HG03060 (cell line): ENCODE data around the gene POLE4.

Source experiments
- ATAC-seq: cut with Tn5 transposase; IDR thresholded peaks from one replicate; pipeline ENCODE4 v1.9.1; 2021; ENCODE audit warnings: low read depth, moderate number of reproducible peaks; ENCODE audit not compliant: unreplicated experiment

Gene POLE4

GRCh38 chr2:74939919-74940812 is 18.3 kb upstream of the POLE4 start:
- no peak for ATAC-seq

DNA sequence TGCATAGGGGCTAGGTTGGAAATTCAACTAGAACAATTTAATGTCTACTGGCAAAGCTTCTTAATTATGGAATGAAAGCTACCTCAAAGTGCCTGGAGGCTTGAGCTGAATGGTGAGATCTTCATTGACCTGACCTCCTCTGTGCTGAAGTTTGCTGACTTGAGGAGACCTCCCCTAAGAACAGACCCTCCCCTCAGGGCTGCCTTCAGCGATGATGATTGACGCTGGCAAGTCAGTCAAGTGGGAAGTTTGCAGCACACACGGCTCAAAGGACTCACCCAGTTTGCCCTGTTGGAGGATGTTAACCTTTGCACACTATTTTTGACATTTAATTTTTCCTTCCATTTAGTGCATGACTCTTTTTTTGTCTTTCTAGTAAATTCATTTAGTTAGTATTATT is 17.2 kb upstream of the POLE4 start:
- ATAC-seq = no peak

DNA sequence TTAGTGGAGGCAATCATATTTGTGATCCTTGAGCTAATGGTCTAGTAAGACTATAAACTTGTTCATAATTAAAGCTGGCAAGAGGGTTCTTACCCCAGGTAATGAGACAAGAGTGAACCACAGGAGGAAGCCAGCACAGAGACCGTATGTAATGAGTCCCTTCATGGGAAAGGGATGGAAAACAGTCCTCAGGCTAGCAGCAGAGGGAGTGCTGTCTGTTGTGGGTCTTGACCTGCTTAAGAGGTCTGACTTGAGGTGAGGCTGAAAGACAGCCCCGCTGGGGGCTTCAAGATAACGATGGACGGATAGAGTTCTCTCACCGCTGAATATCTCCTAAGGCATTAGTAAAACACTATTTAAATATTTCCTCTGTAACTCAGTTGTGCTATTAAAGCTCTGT is 16.2 kb upstream of the POLE4 start:
- no peak for ATAC-seq

DNA sequence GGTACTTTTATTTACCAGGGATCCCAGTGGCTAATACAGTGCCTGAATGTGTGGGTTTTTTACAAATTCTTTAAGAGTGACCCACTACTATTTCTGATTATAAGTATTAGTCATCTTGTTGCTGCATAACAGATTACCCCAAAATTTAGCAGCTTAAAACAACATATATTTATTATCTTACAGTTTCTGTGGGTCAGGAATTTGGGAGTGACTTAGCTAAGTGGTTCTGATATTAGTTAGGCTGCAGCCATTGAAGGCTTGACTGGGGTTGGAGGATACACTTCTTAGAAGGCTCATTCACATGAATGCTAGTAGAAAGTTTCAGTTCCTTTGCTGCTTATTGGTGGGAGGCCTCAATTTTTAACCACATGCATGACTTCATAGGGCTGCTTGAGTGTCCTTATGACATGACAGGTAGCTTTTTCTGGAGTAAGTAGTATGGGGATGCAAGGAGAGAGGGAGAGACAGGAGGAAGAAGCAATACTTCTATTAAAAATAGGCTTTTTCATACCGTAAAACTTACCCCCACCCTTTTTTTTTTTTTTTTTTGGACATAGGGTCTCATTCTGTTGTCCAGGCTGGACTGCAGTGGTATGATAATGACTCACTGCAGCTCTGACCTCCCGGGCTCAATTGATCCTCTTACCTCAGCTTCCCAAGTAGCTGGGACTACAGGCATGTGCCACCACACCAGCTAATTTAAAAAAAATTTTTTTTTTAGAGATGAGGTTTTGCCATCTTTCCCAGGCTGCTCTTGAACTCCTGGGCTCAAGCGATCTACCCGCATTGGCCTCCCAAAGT is 13.3 kb upstream of the POLE4 start:
- ATAC-seq = peak; percentile 98

- no peak for ATAC-seq
Measured at GRCh38 chr2:74945788-74946331, 12.6 kb upstream of the POLE4 start.

GRCh38 chr2:74947703-74948102 is 10.7 kb upstream of the POLE4 start:
- ATAC-seq = no peak

GRCh38 chr2:74948779-74949178 is 9.7 kb upstream of the POLE4 start:
- no peak for ATAC-seq

DNA sequence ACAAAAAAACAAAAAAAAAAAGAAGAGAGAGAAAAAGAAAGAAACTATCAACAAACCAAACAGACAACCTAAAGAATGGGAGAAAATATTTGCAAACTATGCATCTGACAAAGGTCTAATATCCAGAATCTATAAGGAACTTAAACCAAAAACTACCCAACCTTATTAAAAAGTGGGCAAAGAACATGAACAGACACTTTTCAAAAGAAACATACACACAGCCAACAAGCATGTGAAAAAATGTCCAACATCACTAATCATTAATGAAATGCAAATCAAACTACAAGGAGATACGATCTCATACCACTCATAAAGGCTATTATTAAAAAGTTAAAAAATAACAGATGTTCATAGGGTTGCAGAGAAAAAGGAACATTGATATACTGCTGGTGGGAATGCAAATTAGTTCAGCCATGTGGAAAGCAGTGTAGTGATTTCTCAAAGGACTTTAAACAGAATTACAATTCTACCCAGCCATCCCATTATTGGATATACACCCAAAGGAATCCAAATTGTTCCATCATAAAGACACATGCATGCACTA is 7.2 kb upstream of the POLE4 start:
- ATAC-seq = no peak

DNA sequence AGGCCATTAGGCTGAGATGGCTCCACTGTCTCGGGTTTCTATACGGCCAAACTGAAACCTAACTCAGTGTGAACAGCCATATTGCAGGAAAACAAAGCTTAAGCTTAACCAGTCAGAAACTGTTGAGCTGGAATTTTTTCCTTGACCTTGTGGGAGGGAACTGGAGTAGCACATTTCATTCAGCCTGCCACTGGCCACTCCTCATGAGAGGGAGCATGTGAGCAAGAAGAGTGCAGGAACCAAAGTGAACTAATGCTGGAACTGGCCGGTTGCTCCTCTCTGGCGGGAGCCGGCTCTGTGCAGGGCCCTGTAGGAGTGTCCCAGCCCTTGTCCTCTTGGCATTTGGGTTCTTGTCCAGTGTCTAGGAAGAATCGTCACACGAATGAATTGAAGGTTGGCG is 5.9 kb upstream of the POLE4 start:
- no peak for ATAC-seq

GRCh38 chr2:74953796-74954499 is 4.5 kb upstream of the POLE4 start:
- no peak for ATAC-seq

- no peak for ATAC-seq
Measured at GRCh38 chr2:74954500-74954874, 4.0 kb upstream of the POLE4 start.

GRCh38 chr2:74957886-74958273 is 563 bp upstream of the POLE4 start:
- no peak for ATAC-seq

DNA sequence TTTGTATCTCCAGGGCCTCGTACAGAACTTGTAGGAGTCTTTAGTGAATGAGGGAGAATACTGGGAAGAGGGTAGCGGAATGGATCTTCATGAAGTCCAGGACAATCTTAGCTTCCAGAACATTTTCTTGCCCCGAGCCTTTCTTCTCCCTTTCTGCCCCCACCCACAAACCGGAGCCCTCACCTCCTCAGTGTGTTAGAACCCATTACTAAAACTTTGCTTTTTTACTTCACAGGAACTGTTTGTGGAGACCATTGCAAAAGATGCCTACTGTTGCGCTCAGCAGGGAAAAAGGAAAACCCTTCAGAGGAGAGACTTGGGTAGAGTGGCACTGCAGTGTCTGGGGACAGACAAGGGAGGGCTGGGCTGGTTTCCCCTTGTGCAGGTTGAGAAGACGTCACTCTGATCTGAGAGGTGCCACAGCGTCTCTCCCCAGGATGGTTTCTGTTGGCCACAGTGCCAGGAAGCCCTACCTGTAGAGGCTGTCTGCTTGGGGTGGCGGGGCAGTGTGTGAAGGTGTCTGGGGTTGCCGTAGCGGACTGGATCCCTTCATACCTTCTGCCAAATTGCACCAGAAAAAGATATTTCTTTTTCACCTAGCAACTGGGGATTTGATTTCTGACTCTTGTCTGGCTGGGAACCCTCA is 786 bp downstream of the POLE4 start:
- no peak for ATAC-seq

GRCh38 chr2:74966887-74967286 is 8.4 kb downstream of the POLE4 start:
- no peak for ATAC-seq

GRCh38 chr2:74975016-74975415 is 16.6 kb downstream of the POLE4 start:
- no peak for ATAC-seq

DNA sequence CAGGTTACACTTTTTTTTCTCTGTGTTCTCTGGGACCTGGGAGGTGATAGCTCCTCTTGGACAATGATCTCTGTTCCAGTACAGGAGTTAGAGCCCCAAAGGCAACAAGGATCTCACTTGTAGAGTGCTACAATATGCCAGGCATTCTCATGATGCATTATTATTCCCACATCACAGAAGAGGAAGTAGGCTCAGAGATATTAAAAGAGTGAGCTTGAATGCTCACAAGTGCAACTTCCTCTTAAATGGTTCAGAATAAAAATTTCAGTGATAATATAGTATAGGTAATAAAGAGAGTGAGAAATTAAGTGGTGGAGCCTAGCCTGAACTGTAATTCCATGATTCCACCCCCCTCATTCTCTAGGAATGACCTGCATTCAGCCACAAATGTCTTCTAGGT is 21.4 kb downstream of the POLE4 start:
- ATAC-seq = no peak

GRCh38 chr2:74982577-74982976 is 24.1 kb downstream of the POLE4 start:
- no peak for ATAC-seq

- no peak for ATAC-seq
Measured at GRCh38 chr2:74983631-74984392, 25.4 kb downstream of the POLE4 start.

DNA sequence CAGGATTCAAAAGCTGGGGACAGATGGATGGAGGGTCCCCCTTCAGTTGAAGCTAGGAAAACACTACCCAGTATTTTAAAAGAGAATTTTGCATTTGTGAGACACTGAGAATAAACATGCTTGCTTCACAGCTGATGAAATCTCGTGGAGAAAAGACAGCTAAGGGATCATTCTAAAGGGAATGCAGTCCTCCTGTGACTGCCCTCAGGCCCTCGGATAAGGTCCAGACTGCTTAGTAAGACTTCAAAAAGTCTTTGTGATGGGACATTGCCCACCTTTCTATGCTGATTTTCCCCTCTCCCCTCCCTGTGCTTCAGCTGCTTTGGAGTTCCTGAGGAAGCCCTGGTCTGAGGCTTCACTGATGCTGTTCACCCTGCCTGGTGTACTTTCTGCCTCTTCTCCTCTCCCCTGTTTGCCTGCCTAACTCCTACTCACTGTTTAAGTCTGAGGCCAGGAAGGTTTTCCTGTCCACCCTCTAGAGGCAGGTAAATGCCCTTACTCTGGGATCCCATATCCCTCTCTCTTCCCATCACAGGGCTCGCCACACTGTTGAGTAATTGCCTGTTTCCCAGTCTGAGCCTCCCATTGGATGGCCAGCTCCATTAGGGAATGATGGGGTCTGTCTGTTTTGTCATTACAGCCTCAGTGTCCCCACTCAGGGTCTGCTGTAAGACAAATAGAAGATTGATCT is 26.6 kb downstream of the POLE4 start:
- ATAC-seq = no peak
